NT2/D1 (cell line): ENCODE measurements around the gene CHTF18.
"Not testable (repeated sequence)": the region's sequence is repeated elsewhere in the genome, so short reads cannot be mapped to it uniquely, and the experiment has no call there.

ENCODE experiments used
- SUZ12 ChIP-seq: IDR thresholded peaks from 2 replicates; pipeline ENCODE4 v1.6.1; 2011; ENCODE audit not compliant: insufficient read length, insufficient read depth; ENCODE audit errors: extremely low read depth
- YY1 ChIP-seq: IDR thresholded peaks from 2 replicates; pipeline ENCODE4 v1.6.1; 2011; ENCODE audit not compliant: insufficient read length, insufficient read depth
- ZNF274 ChIP-seq: IDR thresholded peaks from 2 replicates; pipeline ENCODE4 v1.6.1; 2011; ENCODE audit warnings: mild to moderate bottlenecking, low read depth, low read length

DNA sequence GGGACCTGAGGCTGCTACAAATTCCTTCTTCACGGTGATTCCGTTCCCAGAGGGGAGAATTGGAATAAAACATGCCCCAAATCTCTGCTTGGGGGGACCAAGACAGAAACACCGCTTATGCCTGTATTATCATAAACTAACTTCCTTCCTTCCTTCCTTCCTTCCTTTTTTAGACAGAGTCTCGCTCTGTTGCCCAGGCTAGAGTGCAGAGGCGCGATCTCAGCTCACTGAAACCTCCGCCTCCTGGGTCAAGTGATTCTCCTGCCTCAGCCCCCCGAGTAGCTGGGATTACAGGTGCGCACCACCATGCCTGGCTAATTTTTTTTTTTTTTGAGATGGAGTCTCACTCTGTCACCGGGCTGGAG is 31.6 kb downstream of the CHTF18 start:
- TF ChIP-seq YY1, SUZ12, ZNF274: not testable (repeated sequence)
